ENCODE results near the gene CRACDL.

The CRACDL gene

GRCh38 chr2:98801921-98802321, 134.1 kb downstream of the CRACDL start:
- no peak for DNase-seq (ENCODE audit: low read depth)

DNA sequence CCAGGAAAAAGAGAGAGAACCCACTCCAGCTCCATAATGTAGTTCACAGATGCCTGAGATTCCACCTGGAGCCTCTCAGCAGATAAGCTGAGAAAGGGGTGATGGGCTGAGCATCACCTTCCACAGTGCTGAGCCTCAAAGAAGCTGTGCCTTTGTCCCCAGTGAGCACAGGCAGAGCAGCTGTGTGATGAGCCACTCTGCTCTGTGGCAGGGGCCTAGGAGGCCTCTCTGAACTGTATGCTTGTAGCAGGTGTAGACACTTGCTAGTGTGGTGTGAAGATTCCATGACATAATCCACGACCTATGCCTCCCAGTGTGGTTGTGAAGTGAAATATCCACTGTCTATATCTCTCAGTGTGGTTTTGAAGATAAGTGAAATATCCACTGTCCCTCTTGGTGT, 134.7 kb downstream of the CRACDL start:
- DNase-seq (ENCODE audit: low read depth): no peak

DNA sequence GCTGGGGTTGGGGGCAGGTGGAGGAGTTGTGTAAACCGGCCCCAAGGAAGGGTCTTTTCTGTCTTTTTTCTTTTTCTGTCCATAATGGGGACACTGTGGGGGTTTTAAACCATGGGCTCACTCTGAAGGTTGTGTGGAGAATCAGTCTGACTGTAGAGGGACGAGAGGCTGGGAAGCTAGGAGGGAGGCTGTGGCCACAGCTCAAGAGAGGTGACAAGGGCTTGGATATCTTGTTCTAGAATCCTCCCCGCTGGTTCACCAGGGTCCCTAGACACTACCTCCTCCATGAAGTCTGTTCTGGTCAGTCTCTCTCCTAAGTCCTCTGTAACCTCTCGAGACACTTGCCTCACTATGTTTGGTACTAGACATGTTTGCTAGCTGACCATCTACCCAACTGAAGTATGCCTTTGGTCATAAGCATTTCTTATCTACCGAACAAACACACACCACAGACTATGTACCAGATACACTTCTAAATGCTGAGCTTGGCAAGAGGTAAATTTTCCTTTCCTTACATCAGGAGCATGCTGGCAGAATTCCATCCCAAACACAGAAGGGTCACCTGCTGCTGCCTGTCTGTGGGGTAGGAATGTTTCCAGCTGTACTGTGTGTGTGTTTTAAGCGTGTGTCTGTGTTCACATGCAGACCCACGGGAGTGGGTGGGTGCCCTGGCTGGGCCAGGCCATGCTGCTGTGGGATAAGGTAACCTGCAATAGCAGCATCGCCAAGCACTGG, 135.5 kb downstream of the CRACDL start:
- DNase-seq (ENCODE audit: low read depth): no peak

DNA sequence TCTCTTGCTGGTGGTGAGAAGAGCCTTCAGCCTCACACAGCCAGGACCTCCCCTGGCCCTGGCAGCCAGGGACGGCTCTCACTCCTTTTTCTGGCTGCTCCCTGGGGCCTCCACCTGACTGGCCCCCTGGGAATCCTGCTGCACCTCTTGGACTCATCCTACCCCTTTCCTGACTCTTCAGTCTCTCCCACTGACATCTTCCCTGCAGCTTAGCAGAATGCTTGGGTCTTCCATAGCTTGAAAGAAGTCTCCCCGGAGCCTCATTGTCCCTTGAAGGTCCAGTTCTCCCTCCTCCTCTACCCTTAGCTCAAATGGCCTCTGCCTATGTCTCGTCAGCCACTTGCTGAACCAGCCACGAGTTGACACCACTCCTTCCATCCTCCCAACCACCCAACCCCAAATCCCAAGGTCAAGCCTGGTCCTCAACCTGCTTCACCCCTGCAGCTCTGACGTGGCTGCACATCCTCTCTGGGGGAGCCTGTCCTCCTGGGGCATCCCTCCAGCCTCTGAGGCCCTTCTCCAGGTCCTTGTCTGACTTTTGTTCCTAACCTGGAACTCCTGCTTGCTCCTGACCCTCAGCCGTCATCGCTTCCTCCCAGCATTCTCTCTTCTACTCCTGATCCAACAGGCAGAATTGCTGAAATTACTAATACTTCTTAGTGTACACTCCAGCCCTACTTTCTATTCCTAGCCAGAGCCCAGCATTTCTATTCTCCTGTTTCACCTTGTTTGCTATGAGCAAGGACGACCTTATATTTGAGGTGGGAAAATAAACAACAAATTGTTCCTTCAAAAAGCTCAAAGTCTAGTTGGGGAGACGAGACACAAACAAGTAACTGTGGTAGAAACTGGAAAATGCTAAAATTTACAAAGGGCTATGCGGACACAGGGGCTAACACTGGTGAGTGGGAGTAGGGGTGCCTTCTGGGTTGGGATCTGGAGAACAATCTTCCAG, 136.4 kb downstream of the CRACDL start:
- DNase-seq (ENCODE audit: low read depth): no peak

DNA sequence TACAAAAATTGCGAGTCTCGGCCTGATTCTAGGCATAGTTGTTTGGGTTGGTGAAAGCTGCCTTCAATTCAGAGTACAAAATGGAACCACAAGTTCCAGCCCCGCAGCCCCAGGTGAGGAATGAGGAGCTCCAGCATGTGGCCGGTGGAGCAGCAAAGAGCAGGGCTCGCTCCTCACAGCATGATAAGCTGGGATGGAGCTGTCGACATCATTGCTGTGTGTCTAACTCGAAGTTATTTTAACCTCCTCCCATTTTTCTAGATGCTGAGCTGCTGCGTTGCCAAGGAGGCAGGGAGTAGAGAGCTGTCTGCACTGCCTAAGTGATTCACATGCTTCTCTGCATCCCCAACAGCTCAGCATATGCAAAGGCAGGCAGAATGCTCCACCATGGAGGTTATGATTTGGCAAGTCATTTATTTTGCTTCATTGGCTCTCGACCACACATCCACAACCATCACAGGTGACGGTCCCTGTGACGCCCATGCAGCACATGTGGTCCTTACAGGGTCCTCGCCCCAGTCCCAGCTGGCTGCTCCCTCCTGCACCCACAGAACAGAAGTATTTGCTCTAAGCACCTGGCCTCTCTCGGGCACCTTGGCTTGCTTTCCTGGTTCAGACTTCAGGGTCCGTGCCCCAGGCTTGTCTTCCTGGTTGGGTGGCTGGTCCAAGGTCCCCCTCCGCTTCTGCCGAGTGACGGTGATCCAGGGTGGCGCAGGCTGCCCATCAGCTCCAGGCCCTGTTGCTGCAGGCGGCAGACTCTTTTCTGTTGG, 139.1 kb downstream of the CRACDL start:
- no peak for DNase-seq (ENCODE audit: low read depth)

DNA sequence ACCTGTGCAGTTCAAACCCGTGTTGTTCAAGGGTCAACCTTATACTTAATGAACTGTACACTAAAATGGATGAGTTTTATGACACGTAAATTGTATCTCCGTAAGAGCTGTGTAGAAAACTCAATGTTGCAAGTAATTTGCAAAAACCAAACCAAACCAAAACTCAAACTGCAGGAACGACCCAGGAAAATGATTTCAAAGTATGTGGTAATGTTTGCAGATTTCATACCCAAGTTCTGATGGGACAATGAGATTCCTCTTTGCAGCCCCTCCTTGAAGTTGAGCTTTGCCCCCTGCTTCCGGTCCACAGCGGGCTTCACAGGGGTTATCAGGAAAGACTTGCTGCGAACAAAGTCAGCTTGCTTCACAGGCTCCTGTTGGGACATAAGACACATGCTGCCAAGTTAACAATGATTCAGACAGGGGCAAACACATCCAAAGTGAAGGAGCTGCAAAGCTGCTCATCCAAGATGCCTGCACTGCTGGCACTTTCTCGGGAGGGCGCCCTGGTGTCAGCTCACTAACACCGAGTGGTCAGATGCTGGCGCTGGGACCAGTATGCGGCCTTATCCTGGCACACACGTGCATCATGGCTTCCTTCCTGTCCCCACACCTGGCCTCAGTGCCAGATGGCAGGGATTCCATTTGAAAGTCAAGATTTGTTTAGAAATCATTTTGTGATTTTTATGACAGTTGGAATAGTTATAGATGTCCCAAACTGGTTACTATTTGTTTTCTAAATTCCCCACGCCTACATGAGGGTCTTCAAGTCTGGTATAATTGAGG, 139.9 kb downstream of the CRACDL start:
- no peak for DNase-seq (ENCODE audit: low read depth)

DNA sequence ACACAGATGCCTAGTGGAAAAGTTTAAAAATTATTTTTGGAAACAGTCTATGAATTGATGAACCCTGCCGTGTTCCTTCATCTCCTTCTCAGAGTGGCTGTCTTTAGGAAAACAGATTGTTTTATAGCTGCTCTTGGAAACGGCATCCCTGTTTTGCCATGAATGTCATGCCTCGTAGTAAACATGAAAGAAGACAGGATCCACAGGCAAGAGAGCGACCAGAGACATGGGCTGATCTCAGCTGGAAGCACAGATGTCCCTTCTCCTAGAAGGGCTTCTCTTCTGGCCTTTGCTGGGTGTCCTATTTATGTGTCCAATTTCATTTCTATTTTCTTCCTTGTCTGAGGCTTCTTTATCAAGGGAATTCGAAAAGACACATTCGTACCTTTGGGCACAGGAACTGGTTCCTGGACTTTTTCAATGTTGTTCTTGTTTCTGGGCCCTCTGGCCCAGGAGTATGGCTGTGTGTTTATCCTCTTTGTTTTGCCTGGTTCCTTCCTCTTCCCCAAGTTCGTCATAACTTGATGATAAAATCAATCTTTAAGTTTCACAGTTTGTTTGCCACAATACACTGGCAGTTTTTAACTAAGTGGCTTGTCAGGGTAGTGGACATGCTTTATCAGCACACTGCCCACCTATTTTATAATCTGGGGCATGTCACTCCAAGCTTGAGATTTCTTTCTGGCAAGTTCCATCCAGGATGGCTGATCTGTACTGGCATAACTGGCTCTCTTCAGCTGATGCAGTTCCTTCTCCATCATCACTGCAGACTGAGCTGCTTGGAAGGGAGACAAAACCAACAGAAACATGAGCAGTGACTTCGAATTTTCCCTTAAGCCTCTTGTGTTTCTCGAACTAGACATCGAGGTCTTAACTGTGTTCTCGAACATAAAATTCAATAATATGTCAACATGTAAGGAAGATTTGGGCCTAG, 141.9 kb downstream of the CRACDL start:
- no peak for DNase-seq (ENCODE audit: low read depth)

DNA sequence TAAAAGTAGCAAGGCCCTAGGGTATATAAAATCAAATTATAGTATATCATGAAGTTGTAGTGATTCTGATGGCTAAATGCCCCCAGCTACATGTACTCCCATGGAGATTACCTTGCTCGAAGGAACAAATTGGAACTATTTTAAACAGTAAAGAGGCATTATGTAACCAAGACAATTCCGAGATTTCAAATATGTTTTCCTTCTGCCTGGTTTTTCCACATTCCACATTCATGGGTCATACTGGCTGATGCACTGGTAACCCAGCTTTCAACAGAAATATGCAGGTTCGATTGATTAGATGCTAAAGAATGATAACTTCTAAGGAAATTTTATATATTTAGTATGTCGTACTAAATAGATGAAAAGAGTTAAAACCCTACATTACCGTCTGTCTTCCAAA, 142.8 kb downstream of the CRACDL start:
- DNase-seq (ENCODE audit: low read depth): no peak

GRCh38 chr2:98790221-98790620, 145.8 kb downstream of the CRACDL start:
- no peak for DNase-seq (ENCODE audit: low read depth)

DNA sequence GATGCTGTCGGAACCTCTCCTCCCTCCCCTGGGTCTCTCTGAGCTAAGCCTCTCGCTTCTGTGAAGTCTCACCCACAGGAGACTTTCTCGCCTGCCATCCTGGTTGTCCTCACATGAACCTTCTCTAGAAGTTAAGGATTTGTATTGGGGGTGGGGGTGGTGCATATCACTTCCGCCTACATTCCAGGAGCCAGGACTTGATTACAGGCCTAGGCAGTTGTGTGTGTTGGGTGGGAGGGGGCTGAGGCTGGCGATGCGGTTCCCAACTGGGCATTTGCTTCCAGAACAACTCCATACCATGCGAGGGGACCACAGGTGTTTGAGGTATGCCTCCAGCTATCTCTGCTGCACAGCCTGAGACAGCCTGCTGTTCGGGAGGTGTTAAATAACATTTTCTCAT, 148.3 kb downstream of the CRACDL start:
- DNase-seq (ENCODE audit: low read depth): no peak

DNA sequence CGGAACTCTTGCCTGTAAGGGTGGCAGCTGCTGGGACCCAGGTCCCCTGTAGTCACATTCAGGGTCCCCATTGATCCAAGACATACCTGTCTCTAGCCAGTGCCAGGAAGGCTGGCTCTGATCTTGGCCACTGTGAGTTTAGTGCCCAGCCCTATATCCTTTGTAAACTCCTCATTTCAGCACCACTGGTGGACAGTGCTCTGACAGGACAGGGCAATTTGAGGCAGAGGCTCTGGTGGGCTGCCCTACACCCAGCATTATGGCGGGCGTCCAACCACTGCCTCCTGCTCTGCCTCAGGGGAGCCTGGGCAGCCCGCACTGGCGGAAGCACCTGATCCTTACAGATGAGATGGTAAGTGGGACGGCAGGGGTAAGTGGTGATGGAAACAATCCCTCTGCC, 149.8 kb downstream of the CRACDL start:
- no peak for DNase-seq (ENCODE audit: low read depth)

DNA sequence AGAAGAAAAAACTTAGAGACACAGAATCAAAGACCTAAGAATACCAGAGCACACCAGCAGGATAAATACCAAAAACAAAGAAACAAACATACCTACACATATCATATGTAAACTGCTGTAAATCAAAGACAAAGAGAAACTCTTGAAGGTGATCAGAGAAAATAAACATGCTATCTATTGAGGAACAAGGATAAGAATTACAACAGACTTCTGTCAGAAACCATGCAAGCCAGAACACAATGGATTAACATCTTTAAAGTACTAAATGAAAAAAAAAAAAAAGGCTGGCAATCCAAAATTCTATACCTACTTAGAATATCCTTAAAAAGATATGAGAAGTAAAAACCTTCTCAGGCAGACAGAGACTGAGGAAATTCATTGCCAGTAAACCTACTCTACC, 153.5 kb downstream of the CRACDL start:
- DNase-seq (ENCODE audit: low read depth): no peak

DNA sequence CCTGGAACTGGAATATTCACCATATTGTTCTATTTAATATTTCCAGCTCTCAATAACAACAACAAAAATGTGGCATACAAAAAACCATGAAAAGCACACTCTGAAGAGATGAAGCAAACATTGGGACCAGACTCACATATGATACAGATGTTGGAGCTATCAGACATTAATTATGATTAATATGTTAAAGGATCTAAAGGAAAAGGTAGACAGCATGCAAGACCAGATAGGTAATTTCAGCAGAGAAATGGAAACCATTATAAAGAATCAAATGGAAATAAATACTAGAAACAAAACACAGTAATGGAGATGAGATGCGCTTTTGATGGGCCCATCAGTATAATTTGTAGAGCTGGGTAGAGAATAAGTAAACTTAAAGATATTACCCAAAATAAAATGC, 154.2 kb downstream of the CRACDL start:
- DNase-seq (ENCODE audit: low read depth): no peak

DNA sequence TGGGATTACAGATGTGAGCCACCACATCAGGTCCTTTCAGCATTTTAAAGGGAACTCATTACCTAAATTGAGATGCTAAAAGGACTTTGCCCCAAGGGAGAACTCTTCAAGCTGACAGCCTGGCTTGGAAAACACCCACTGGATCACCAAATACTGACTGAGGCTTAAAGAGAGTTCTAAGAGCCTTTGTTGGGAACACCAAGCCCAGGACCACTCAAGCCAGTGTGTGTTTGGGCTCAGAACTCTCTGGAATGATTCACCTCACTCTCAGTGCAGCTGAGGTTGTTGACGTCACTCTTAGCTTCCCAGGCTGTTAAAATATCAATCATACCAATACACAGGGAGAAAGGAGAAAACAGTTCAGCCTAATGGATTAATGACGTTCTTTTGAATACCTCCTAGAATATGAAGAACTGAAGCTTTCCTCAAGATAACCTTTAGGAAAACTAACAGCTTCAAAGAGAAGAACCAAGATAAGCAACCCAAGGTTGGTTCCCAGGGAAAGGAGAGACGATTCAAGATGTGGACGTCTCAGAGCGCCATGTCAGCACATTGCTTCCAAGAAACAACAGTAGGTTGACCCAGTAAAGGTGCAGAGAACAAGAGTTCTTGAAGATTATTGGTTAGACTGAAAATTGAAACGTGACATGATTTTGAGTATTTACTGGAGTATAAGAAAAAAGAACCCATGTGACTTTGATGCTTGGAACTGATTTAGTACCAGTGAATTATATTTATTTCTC, 157.1 kb downstream of the CRACDL start:
- no peak for DNase-seq (ENCODE audit: low read depth)

GRCh38 chr2:98778151-98778550, 157.9 kb downstream of the CRACDL start:
- no peak for DNase-seq (ENCODE audit: low read depth)

DNA sequence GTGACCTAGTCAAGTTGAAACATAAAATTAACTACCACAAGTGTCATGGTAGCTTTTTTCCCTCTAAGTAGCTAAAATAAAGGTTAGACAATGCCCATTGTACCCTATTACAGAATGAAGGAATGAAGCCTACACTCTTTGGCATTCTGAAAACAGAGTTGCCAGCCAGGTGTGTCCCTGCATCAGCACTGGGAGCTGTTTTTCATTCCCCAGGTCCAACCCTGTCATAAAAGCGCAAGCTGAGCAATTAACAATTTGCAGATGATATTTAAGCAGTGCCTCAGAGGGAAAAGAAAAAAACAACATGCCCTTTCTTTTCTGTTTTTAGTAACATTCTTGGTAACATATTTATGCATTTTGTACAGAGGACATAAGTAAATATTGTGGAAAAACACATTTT, 158.3 kb downstream of the CRACDL start:
- DNase-seq (ENCODE audit: low read depth): no peak

DNA sequence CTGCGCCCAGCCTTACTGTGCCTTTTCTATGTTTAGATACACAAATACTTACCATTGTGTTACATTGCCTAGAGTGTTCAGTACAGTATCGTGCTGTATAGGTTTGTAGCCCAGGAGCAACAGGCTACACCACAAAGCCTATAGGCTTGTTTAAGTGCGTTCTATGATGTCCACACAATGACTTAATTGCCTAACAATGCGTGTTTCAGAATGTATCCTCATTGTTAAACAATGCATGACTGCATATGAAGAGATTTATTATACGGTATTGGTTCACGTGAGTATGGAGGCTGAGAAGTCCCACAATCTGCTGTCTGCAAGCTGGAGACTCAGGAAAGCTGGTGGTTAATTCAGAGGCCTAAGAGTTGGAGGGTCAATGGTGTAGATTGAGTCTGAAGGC, 158.9 kb downstream of the CRACDL start:
- no peak for DNase-seq (ENCODE audit: low read depth)

DNA sequence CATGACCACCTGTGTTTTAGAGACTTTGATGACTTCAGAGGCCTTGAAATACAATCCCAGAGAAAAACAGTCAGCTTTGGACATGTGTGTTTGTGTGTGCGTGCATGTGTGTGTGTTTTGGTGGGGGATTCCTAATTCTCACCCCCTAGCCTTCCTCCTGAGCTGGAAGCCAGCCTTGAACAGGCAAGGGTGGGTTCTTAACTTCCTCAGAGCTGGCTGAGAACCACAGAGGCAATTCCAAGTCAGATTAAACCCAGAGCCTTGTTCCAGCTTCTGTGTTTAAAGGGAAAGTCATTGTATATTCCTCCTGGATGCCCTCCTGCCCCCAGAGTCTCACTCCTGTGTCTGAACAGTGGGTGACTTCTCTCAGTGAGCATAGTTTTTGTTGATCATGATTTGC, 159.9 kb downstream of the CRACDL start:
- no peak for DNase-seq (ENCODE audit: low read depth)

GRCh38 chr2:98775146-98775986, 160.7 kb downstream of the CRACDL start:
- DNase-seq (ENCODE audit: low read depth): no peak
